Renal cortical epithelial cell (primary cell): ENCODE measurements around the gene AEN. TPM values are rescaled to one million over a fixed set of nuclear protein-coding genes. Genes with fewer than 3 reads are reported as not detected.
"Not testable (repeated sequence)": the region's sequence is repeated elsewhere in the genome, so short reads cannot be mapped to it uniquely, and the experiment has no call there.

Source experiments
- DNase-seq: peaks from one replicate; pipeline ENCODE4 v3.0.0-alpha.2; 2011; ENCODE audit warnings: low read depth
- total RNA-seq: library from RNA; depleted of rRNA; stranded (reverse); fragments of >200 nt; gene quantifications from 2 replicates; pipeline ENCODE4 v1.2.3, GENCODE V29; 2014

Gene AEN
- total RNA-seq, 1 donor from 2014 or later = 58.3 TPM

DNA sequence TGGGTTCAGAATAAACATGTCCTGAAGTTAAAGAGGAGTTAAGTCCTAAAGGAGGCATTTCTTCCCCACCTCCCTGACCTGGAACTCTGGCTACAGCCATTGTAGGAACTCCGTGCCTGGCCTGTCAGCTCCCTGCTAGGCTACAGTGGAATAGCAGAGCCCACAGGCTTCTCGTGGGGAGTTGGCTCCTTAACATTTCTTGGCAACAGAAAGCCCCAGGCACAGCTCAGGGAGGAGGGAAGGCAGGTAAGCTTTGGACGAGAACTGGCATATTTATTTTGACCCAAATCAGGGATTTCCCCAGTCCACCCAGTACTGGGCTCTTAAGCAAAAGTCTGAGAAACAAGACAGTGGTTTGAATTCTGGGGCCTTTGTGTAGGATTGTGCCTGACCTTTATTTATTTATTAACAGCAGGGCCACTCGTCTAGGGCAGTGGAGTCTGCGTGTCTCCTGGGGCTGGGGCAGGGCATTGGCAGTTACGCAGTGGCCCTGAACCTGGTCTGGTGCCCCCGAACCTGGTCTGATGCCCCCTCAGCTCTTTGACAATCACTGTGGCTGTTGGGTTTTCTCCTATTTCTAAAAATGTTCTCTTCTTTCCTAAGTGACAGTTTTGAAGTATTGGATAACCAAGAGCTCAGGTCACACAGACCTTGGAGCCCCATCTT lies 9.8 kb downstream of the AEN start:
- no peak for DNase-seq

DNA sequence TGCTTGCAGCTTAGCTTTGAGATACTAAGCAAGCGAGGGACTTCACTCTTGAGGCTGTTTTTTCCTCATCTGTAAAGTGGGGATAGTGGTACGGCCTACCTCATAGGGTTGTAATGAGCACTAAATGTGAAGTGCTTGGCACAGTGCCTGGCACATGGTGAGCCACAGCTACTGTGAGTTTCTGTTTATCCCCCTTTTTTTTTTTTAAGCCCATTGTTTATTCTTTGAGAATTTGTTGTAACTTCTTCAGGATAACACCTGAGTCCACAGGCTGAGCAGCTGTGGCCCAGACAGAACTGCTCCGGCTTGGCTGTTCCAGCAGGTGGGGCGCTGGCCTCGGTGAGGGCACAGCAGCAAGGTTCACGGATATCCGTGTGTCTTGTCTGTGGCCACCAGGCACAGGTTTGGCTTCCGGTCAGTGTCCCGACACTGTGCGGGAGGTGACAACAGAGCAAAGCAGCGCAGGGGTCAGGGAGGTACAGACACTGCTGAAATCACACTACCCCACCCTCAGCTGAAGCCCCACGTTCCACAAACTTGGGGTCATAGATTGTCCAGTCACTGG lies 10.4 kb downstream of the AEN start:
- no peak for DNase-seq

DNA sequence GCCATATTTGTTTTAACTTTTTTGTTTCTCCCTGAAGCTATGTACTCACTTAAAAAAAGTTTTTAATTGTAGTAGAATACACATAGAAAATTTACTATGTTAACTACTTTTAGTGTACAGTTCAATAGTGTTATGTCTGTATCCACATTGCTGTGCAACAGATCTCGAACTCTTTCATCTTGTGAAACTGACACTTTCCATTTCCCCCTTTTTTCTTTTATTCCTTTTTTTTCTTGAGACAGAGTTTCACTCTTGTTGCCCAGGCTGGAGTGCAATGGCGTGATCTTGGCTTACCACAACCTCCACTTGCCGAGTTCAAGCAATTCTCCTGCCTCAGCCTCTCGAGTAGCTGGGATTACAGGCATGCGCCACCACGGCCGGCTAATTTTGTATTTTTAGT lies 11.7 kb downstream of the AEN start:
- DNase-seq = not testable (repeated sequence)

DNA sequence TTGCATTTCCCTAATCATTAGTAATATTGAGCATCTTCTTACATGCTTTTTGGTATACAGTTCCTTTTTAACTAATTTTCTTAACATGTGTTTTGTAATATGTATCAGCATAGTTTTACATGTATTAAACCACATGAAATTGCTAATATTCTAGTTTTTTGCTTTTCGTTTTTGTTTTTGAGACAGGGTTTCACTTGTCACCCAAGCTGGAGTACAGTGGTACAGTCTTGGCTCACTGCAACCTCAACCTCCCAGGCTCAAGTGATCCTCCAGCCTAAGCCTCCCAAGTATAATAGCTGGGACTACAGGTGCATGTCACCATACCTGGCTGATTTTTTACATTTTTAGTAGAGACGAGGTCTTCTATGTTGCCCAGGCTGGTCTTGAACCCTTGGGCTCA lies 13.3 kb downstream of the AEN start:
- DNase-seq = no peak

DNA sequence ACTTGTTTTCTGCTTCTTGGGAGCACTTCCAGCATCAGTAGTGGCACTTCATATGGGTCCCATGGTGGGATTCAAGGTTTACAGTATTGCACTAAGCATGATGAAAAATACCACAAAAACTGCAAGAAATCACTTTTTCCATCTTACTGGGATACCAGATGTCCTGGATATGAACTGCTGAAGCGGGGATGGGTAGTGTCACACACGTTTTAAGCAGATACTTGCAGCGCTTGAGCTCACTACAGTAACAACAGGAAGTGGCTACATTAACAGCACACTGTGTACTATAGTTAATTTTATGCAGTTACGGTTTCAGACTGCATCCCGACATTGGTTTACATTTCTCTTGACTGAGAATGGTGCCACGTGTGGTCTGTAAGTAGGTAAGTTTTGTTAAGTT lies 14.2 kb downstream of the AEN start:
- no peak for DNase-seq

DNA sequence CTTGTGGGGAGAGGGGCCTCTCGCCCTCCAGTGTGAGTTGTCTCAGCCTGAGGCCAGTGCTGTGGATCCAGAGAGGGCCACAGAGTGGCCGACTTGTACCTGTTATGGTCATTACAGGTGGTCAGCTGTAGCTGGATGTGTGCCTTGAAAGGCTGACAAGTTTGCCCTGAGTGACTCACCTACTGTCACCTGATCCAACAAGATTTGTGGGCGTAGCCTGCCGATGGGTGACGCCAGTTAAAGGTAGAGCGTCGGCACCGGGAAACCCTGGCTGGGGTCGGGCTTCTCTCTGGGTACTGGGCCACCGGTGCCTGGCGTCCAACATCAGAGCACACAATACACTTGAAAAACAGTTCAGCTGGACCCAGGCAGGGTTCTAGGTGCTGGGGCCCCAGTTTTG lies 14.9 kb downstream of the AEN start:
- peak; percentile 49 for DNase-seq

DNA sequence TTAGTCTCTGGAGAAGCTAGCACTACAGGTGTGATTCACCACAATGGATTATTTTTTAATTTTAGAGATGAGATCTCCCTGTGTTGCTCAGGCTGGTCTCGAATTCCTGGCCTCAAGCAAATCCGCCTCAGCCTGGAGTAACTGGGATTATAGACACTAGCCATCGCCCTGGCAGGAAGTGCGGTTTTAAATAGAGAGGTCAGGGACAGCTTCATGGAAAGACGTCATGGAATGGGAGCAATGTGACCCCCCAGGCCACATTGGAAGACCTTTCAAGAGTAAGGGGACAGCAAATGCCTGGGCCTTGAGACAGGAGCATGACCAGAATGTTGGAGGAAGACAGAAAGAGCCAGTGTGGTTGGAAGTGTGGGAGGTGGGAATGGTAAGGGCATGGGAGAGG lies 15.5 kb downstream of the AEN start:
- DNase-seq = no peak

DNA sequence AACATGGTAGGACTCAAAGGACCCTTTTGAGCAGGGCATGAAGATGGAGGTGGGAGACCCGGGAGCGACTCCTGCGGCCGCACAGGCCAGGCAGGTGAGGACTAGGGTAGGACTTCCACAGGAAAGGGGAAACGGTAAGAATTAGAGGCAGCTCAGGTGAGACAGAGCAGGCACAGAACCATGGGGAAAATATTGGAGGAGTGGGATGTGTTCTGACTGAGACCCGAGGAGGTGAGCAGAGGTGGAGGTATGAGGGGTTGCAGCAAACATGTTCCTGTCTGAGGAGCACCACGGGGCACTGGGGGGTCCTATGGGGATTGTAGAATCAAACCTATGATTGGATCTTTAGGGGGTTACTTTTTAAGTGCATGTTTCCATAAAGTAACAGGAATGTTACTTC lies 16.3 kb downstream of the AEN start:
- DNase-seq = no peak

DNA sequence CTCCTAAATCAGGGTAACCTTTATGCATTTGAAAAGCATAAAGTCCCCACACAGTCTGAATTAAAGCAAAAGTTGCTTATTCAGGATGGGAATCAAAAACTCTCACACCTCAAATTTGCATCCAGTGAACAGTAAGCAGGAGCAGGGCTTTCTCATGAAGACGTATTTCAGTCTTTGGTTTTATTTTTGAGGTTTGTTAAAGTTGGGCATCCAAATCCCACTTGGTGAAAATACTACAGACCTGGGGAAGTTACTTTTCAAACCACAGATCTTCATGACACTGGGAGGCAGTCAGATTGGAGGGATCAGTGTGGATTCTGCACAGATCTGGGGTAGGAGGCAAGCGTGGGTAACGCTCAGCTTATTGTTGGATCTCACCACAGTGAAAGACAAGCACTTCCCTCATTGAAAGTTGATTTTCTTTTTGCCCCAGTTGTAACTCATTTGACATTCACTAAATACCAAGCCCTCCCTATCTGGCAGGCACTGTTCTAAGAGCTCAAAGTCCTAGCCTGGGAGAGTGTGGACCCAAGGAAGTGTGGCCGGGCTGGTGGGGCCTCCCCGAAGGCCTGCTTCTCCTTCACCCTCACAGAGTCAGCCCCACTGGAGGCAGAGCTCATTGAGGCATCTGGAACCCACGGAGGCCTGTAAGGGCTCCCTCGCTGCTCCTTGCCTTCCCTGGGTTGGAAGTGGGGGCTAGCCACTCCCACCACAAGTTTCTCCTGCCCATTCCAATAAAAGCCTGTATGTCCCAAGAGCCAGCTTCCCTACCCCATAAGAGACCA lies 16.9 kb downstream of the AEN start:
- DNase-seq = peak; percentile 58

DNA sequence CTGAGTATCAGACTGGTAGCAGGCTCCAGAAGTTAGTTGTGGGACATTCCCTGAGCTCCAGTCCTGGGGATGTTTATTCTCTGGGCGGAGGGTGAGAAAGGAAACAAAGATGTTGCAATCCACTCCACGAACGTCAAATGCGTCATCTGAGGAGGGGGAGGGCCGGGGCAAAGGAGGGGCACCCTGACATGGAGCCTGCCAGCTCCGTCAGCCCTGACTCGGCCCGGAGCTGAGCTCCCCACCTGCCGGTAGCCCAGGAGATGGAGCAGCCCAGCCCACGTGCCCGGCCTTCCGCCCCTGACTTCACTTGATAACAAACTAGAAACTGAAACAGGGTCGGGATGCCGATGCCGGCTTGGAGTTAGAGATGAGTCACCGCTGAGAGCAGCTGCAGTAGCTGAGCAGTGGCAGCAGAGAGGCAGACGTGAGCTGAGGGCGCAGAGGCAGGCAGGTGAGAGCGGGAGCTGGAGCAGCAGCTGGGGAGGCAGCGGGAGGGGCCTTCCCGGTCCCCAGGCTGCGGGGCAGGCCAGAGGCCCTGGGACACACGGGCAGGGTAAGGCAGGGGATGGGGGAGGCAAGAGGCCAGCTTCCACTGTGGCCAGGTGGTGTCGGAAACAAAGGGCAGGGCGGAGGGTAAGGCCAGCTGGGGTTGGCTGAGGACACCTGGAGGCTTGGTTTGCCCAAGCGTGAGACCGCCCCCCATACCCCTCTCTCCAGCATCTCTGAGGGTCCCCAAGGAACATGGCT lies 17.7 kb downstream of the AEN start, which contains the start of gene ISG20:
TSS of gene ISG20 (plus strand) at position 391 of the 747 bp plus-strand sequence. CDS start at position 742, 351 bp downstream.
- peak; percentile 97 for DNase-seq

DNA sequence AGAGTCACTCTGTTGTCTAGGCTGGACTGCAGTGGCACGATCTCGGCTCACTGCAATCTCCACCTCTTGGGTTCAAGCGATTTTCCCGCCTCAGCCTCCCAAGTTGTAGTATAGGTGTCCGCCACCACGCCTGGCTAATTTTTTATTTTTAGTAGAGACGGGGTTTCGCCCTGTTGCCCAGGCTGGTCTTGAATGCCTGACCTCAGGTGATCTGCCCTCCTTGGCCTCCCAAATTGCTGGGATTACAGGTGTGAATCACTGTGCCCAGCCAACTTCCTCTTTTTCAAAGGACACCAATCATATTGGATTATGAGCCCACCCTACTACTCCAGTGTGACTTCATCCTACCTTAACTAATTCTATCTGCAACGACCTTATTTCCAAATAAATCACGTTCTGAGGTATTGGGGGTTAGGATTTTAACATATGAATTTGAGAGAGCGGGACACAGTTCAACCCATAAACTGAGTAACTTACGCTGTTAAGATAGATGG lies 20.9 kb downstream of the AEN start:
- no peak for DNase-seq

DNA sequence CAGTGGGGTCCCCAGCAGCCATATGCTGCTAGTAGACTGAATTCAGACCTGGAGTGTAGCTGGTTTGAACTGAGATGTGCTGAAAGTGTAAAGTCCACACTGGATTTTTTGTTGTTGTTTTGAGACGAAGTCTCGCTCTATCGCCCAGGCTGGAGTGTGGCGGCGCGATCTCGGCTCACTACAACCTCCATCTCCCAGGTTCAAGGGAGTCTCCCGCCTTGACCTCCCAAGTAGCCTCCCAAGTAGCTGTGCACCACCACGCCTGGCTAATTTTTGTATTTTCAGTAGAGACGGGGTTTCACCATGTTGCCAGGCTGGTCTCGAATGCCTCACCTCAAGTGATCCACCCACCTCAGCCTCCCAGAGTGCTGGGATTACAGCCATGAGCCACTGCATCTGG lies 21.4 kb downstream of the AEN start:
- not testable (repeated sequence) for DNase-seq

DNA sequence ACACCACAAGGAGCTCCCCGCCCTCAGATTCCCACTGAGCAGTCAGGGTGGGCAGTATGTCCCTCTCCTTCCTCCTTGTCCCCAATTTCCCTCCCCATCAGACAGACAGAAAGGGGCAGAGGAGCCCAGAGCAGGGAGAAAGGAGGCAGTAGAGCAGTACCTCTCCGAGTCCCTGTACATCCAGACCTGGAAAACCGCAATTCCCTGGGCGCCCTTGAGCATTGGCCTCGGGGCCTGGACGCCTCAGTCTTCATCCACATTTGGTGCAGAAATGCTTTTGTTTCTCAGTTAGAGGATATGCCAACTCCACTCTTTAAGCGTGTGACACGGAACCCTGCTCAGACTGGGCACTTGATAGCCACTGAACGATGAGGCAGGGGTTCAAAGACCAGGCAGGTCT lies 23.6 kb downstream of the AEN start:
- DNase-seq = no peak

DNA sequence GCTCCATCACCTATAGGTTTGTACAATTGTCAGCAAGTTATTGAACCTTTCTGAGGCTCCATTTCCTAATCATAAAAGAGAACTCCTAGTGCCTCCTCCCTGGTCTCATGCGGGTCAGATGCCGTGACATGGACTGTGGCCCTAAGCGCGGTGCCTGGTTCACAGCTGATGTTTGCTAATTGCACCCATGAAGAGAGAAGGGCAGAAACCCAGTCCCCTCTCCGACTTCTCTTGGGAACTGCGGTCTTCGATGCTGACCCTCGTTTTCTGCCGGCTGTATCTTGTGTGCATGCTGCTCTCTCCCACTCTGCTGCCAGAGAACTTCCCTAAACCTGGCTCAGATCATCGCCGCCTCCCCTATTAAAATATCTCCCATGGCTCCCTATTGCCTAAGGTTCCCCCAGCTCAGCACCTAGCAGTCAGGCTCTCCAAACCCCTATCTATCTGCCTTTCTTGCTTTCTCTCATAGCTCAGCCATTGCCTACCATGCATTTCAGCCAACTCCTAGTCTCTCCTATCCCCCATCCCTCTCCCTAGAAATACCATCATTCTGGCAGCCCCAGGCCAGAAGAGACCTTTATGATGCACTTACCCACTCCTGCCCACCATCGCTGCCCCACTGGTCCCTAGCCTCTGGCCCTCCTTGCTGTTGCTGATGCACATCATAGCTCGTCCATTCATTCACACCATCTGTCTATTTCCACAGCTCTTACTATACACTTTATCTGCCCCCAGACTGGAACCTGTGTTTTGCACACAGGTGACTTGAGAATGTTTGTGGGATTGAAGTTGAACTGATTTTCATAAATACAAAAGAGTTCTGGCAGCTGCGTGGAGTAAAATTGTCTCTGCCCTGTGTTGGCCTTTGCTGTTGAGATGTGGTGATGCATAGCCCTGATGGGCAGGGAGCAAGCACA lies 24.3 kb downstream of the AEN start:
- no peak for DNase-seq

DNA sequence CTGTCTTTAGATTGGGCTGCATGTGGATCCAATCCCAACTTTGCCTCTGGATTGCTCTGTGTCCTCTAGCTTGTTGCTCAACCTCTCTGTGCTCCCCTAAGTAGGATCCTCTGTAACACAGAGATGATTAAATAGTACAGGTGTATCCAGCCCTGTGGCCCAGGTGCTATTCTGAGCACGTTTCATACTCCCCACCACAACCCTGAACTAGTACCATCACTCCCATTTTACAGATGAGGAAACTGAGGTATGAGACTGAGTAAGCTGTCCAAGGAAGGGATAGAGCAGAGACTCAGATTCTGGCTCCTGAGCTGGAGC lies 24.9 kb downstream of the AEN start:
- no peak for DNase-seq

DNA sequence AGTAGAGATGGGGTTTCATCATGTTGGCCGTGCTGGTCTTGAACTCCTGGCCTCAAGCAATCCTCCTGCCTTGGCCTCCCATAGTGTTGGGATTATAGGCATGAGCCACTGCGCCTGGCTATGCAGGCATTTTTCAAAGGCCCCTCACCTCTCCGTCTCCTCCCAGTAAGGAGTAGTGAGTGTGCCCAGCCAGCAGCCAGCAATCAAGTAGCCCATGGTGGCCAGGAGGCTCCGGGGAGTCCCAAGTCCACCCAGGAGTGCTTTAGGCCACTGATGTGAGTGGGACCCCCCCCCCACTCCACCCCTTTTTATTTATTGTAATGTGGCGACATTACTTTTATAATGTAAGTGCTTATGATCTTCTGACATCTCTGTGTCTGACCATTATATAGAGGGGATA lies 25.8 kb downstream of the AEN start:
- no peak for DNase-seq

DNA sequence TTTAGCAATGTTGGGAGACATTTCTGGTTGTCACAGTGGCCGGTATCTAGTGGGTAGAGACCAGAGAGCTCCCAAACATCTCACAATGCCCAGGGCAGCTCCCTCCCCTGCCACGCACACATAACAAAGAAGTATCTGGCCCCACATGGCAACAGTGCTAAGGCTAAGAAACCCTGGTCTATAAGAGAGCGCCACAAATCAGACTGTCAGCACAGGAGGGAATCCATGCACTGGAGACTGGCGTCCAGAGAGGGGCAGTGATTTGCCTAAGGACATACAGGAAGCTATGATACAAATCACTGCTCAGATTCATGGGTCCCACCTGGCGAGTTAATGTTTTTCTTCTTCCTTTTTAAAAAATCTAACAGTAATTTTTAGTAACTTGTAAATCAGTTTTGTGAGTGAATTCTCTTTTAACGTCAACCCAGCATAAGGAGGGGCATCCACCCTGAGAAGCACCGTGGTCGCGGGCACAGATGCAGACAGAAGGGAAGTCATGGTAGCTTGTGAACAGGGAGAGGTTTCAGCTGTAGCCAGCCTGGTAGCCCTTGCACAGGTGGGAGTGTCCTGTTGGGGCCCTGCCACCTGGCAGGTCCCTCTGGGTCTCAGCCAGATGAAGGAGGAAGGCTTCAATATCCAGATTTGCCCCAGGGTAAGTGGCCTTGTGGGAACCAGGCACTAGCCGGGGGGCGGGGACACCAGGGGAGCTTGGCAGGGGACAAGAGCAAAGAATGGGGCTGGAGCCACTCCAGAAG lies 26.4 kb downstream of the AEN start:
- DNase-seq = no peak

DNA sequence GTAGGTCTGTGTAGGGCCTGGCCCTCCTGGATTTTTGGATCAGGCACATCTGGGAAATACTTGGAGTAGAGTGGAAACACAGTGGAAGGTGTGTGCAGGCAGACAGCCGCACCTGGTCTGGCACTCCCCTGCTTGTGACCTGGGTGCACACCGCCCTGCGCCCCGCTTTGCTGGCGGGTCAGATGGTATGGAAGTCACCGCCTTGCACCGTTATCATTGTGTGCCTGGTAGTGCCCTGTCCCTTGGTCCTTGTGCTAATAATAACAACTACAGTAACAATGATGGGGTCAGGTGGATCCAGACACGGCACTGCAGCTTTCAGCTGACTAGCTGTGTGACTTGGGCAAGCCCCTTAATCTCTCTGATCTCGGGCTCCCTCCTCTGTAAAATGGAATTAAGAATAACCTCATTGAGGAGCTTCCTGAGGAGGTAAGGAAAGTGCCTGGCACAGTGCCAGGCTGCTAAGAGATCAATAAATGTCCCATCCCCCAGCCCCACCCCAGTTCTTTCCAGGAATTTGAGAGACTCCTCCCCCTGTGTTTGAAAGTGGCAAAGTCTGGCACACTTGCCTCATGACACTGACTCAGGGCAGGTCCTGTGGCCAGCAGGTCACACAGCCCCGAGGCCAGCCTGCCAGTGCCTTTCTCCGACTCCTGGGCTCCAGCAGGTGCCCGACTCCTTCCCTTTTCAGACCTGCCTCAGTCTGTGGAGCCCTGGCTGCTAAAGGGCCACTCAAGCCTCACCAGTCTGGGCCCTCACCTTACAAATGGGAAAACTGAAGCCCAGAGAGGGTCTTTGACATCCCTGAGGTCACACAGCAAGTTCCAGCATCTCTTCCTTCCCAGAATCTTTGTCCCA lies 27.4 kb downstream of the AEN start:
- peak; percentile 60 for DNase-seq

DNA sequence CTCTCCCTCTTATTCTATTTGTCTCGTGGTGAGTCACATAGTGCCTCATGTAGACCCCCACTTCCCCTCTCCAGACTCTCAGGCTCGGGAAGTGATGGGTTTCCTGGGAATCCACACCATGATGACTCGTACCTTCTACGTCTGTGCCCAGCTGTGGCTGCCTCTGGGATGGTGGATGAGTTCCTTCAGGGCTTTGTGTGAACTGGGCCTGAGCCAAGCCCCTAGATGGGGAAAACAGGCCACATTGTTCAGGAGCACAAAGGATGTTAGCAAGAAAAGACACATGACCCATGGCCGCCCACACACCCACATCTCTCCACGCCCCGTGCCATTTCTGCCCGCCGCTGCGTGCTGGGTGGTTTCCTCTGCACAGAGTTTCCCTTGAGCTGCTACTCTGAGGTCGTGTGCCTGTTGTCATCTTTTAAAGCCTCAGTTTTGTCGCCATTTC lies 28.2 kb downstream of the AEN start:
- peak; percentile 89 for DNase-seq
